ENCODE data around the gene CD151.

Gene CD151

GRCh38 chr11:884578-885070 lies 51.9 kb downstream of the CD151 start:
- no peak for TF ChIP-seq CTCF (IDR thresholded peaks at IDR 0.05; ENCODE audit: low read depth, low read length, missing control alignments)
- DNase-seq (ENCODE audit: extremely low read depth, low read depth) = no peak
- H3K4me3 ChIP-seq (replicated peaks; ENCODE audit: low read depth, low read length) = no peak overlapping the region

GRCh38 chr11:886568-886967 lies 53.8 kb downstream of the CD151 start:
- no peak for TF ChIP-seq CTCF (IDR thresholded peaks at IDR 0.05; ENCODE audit: low read depth, low read length, missing control alignments)
- no peak for DNase-seq (ENCODE audit: extremely low read depth, low read depth)
- no peak overlapping the region for H3K4me3 ChIP-seq (replicated peaks; ENCODE audit: low read depth, low read length)

DNA sequence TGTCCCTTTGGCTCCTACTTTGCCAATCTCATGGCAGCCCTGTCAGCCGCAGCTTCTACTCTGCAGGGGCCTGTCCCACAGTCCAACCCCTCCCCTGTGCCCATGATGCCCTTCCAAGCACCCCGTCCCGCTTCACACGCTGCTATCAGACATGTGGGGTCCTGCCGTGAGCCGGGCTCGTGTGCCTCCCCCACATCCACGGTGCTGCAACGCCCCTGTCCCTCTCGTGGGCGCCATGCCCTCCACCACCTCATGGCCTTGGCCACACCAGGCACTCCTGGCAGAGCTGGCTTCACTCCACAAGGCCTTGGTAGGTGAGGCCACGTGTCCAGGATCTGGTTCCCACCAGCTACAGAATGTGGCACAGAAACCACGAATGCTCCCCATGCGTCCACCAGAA lies 54.8 kb downstream of the CD151 start:
- DNase-seq (ENCODE audit: extremely low read depth, low read depth) = no peak
- no peak overlapping the region for H3K4me3 ChIP-seq (replicated peaks; ENCODE audit: low read depth, low read length)
- no peak for TF ChIP-seq CTCF (IDR thresholded peaks at IDR 0.05; ENCODE audit: low read depth, low read length, missing control alignments)
